AG04450 (cell line): ENCODE measurements around the gene SLC24A4. TPM values are rescaled to one million over a fixed set of nuclear protein-coding genes. Genes with fewer than 3 reads are reported as not detected.

Experiments used
- CTCF ChIA-PET: fragments of 300-600, 350-600 bp; formaldehyde crosslinking; extraction: SDS; loops from one replicate; lab custom pipeline; 2022; ENCODE audit warnings: antibody characterized with exemption, inconsistent platforms; lab: Charles Lee
- POLR2A ChIA-PET: fragments of 350-600 bp; formaldehyde crosslinking; extraction: SDS; loops from one replicate; lab custom pipeline; 2021; ENCODE audit warnings: antibody characterized with exemption, inconsistent platforms; lab: Yijun Ruan, JAX
- DNase-seq: peaks from one replicate; pipeline ENCODE4 v3.0.0-alpha.2; 2011; ENCODE audit warnings: low read depth, low spot score
- H3K27ac ChIP-seq: one replicate; pipeline ENCODE4 v1.5.1; 2012; ENCODE audit warnings: low read depth, low read length, control low read depth
- H3K27me3 ChIP-seq: one replicate; pipeline ENCODE4 v1.6.0; 2012; ENCODE audit warnings: low read length; ENCODE audit not compliant: control insufficient read depth, insufficient read depth
- H3K4me3 ChIP-seq: 2 replicates; pipeline ENCODE4 v1.5.1; 2011; ENCODE audit warnings: mild to moderate bottlenecking, low read depth, low read length, control low read depth
- H3K9me3 ChIP-seq: 2 replicates; pipeline ENCODE4 v1.5.1; 2012; ENCODE audit warnings: low read length; ENCODE audit not compliant: control insufficient read depth, insufficient read depth
- CTCF ChIP-seq: IDR thresholded peaks from 2 replicates; pipeline ENCODE4 v1.5.1; 2011; ENCODE audit warnings: low read depth, low read length, control low read depth, inconsistent platforms
- polyA plus RNA-seq: library from polyadenylated mRNA; depleted of rRNA; stranded (reverse); fragments of >200 nt; gene quantifications from 2 replicates; pipeline ENCODE4 v1.2.3, GENCODE V29; 2011

The SLC24A4 gene
- polyA plus RNA-seq, 1 experiment, result not detected

- CTCF ChIA-PET, result interaction anchor here (0.9 kb wide), 2 partner anchors 18 to 328 kb away, joined by 4 read pairs; no protein-coding TSS in a partner anchor
Observed at GRCh38 chr14:92463141-92463540, 140.2 kb downstream of the SLC24A4 start.

GRCh38 chr14:92464156-92464555, 141.2 kb downstream of the SLC24A4 start:
- H3K27ac ChIP-seq, result no peak overlapping the region
- POLR2A ChIA-PET, result no interaction called here
- H3K9me3 ChIP-seq, result peaks cover 16% of the 10 kb centered on the region
- CTCF ChIA-PET, result no interaction called here
- DNase-seq, result no peak
- TF ChIP-seq CTCF, result no peak
- H3K27me3 ChIP-seq, result no peaks in the 10 kb centered on the region
- H3K4me3 ChIP-seq, result no peak overlapping the region

More at GRCh38 chr14:92463141-92463540, 140.2 kb downstream of the SLC24A4 start:
- no peak for TF ChIP-seq CTCF
- Histone ChIP-seq H3K4me3 (no peak overlapping the region), H3K27ac (no peak overlapping the region), H3K27me3 (no peaks in the 10 kb centered on the region), H3K9me3 (peaks cover 14% of the 10 kb centered on the region)
- no peak for DNase-seq
- POLR2A ChIA-PET, result no interaction called here

DNA sequence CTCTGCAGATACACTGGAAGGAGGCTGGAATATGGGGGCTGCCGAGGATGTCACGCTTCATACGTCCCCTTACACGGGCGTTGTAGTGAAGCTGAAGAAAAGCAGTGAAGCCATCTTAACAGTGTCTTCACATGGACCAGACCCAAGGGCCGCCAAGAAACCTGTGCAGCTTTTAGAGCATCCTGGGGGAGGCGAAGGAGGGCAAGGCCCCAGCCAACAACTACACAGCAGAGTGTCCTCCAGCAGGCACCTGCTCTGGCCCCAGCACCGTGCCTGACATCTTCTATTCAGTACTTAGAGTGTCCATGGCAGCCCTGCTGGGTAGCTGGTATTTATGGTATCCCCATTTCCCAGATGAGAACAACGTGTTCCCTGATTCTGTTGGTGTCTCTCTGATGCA, 141.8 kb downstream of the SLC24A4 start:
- no peak for TF ChIP-seq CTCF
- ChIA-PET CTCF (interaction anchor here (1.0 kb wide), 1 partner anchor 217 kb away, joined by 3 read pairs; no protein-coding TSS in a partner anchor), POLR2A (no interaction called here)
- no peaks in the 10 kb centered on the region for H3K27me3 ChIP-seq
- H3K9me3 ChIP-seq, result peaks cover 18% of the 10 kb centered on the region
- no peak for DNase-seq
- H3K27ac ChIP-seq, result no peak overlapping the region
- H3K4me3 ChIP-seq, result no peak overlapping the region

DNA sequence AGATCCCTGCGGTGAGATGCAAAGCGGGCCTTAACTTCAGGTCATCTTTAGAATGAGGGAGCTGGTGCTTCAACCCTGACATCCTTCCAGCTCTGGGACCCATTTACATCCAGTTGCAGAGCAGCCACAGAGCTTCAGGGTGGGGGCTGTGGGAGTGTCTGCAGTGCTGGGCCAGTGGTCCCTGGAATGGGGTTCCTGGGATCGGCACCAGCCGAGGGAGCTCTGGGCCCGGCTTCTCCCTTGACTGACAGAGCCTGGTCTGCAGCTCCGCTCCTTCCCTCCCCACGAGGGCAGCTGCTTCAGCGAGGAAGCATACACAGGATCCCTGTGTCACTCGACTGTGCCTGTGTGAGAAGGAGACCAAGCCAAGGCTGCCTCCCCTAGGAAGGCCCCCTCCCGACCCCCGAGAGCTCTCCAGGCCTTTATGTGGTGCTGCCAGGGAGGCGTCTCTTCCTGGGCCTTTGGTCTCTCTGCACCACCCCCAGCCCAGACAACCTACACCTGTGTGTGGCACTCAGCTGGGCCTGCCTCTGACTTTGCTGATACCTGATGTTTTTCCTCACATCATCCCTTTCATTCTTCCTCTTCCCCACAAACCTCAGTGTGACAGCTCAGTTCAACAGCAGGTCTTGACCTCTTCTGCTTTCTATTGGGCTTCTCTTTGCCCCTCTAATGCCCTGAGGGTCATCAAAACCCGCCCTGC, 142.5 kb downstream of the SLC24A4 start:
- no peak for DNase-seq
- Histone ChIP-seq H3K27me3 (no peaks in the 10 kb centered on the region), H3K9me3 (peaks cover 18% of the 10 kb centered on the region), H3K4me3 (no peak overlapping the region), H3K27ac (no peak overlapping the region)
- ChIA-PET CTCF (interaction anchor here (0.9 to 1.9 kb wide), 3 partner anchors 70 to 221 kb away, joined by 3 to 9 read pairs (median 3); no protein-coding TSS in a partner anchor), POLR2A (no interaction called here)
- TF ChIP-seq CTCF, result no peak

GRCh38 chr14:92466059-92466458, 143.1 kb downstream of the SLC24A4 start:
- TF ChIP-seq CTCF, result no peak
- no peak overlapping the region for H3K27ac ChIP-seq
- H3K9me3 ChIP-seq, result peaks cover 15% of the 10 kb centered on the region
- no peak overlapping the region for H3K4me3 ChIP-seq
- ChIA-PET POLR2A (no interaction called here), CTCF (interaction anchor here (0.9 to 1.9 kb wide), 2 partner anchors 70 to 220 kb away, joined by 3 to 9 read pairs; no protein-coding TSS in a partner anchor)
- no peak for DNase-seq
- no peaks in the 10 kb centered on the region for H3K27me3 ChIP-seq
